HTERT RPE-1 (cell line): Measurements from ENCODE around the gene RAD23B.
"Not testable (repeated sequence)": the region's sequence is repeated elsewhere in the genome, so short reads cannot be mapped to it uniquely, and the experiment has no call there.

Source experiments
- in situ Hi-C: fragments of 300-500 bp; cut with MboI; formaldehyde crosslinking; loops from 4 replicates; pipeline ENCODE4 v1.14.3; 2020; ENCODE audit warnings: low sequenced_read_pairs

RAD23B gene

GRCh38 chr9:107290619-107291018 lies 7.5 kb downstream of the RAD23B start:
- in situ Hi-C loops, result no loop called here

DNA sequence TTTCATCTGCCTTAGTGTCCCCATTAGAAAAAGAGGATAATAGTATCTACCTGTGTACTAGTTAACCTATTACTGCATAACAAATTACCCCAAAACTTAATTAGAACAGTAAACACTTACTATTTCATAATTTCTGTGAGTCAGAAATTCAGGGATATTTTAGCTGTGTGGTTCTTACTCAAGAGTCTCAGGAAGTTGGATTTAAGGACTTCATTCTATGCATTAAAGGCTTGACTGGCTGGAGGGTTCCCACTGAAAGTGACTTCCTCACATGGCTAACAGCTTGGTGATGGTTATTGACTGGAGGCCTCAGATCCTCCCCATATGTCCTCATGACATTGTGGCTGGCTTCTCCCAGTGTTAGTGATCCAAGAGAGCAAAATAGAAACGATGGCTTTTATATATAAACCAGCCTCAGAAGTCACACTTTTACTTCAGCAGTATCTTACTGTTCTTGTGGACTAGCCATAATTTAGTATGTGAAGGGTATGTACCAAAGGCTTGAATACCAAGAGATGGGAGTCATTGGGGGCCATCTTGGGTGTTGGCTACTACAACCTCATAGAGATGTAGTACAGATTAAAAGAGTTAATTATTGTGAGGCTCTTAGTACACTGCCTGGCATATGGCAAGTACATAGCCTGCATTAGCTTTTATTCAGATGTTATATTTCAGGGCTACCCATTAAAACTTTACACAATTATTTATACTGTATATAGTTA lies 9.9 kb downstream of the RAD23B start:
- in situ Hi-C loops, result no loop called here

DNA sequence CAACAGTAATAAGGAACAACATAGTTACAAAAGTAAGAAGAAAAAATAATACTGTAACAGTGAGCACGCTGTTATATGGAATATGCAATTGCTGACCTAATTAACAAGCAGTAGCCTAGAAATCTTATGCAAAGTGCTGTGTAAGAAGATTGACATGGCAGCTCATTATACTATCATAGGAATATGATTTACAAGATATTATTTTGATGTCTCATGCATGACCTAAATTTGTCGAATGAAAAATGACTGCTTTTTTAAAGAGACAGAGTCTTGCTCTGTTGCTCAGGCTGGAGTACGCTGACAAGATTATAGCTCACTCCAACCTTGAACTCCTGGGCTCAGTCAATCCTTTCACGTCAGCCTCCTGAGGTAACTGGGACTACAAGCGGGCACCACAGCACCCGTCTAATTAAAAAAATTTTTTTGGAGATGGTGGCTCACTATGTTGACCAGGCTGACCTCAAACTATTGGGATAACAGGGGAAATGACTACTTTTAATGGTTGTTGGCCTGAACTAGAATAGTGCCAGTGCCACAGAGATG lies 10.5 kb downstream of the RAD23B start:
- in situ Hi-C loops, result no loop called here

- in situ Hi-C loops, result no loop called here
Observed at GRCh38 chr9:107294756-107295155, 11.7 kb downstream of the RAD23B start.

DNA sequence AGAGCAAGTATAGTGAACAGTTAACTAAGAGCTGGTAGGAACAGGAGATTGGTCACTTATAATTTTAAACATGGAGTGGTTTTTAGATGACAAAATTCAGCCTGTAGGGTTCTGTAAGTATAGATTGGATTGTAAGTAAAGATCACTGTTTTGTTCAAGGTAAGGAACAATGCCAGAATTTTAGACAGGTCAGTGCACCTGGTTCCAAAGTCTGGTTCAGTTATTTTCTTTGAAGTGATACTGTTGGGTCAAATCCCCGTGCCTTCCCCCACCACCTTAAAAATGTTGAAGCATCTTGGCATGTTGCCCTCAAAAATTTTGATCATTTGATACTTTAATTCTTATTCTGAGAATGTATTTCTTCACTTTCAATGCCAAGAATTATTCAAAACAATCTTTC lies 12.9 kb downstream of the RAD23B start:
- in situ Hi-C loops, result no loop called here

- in situ Hi-C loops, result not testable (repeated sequence)
Observed at GRCh38 chr9:107296592-107296991, 13.5 kb downstream of the RAD23B start.

DNA sequence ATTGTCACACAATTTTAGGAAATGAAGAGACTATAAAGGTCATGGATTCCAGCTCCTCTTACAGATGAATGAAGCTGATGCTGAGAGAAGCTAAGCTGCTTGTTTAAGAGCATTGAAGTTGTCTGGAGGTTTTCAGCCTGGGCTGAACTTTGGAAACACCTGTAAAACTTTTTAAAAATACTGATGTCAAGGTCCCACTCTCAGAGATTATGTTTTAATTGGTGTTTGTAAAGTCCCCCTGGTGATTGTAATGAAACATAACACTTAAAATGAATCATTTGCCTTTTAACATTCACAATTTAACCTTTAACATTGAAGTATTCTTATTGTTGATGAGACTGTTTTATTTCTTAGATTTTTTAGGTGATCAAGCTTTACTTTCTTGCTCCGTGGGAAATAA lies 16.4 kb downstream of the RAD23B start:
- in situ Hi-C loops, result no loop called here

DNA sequence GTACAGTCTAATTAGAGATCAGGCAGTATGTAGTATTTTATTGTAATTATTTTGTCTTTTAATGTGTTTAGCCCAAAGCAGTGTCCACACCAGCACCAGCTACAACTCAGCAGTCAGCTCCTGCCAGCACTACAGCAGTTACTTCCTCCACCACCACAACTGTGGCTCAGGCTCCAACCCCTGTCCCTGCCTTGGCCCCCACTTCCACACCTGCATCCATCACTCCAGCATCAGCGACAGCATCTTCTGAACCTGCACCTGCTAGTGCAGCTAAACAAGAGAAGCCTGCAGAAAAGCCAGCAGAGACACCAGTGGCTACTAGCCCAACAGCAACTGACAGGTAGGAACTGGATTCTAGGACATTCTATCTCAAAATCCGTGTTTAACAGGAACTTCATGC lies 23.2 kb downstream of the RAD23B start:
- in situ Hi-C loops, result no loop called here

DNA sequence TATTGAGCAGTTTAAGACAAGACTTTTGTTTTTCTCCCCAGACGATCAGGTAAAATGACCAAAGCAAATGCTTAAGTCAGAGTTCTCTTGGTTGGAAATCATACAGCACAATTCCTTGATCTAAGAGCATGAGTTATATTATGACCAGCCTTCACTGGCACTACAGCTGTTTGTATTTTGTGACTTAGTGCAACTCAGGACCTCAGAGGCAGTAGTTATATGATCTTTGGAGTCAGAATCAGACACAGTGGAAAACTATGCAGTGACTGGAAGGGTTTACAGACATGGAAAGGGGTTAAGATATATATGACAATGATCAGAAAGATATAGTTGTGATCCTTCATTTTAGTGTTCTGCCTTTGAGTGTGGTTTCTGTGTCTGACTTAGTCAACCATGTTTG lies 24.3 kb downstream of the RAD23B start:
- in situ Hi-C loops, result no loop called here

- in situ Hi-C loops, result no loop called here
Observed at GRCh38 chr9:107308461-107308860, 25.4 kb downstream of the RAD23B start.

- in situ Hi-C loops, result no loop called here
Observed at GRCh38 chr9:107309271-107309670, 26.2 kb downstream of the RAD23B start.

GRCh38 chr9:107312376-107313050 lies 29.4 kb downstream of the RAD23B start:
- in situ Hi-C loops, result no loop called here

- in situ Hi-C loops, result no loop called here
Observed at GRCh38 chr9:107313555-107314096, 30.5 kb downstream of the RAD23B start.

DNA sequence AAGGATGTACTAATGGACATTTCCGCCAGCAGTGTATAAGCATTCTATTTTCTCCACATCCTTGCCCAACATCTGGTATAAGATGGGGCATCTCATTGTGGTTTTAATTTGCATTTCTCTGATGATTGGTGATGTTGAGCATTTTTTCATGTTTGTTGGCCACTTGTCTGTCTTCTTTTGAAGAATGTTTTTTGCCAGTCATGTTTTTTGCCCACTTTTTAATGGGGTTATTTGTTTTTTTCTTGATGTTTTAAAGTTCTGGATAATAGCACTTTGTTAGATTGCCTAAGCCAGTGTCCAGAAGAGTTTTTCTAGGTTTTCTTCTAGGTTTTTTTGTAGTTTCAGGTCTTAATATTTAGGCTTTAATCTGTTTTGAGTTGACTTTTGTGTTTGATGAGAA lies 31.7 kb downstream of the RAD23B start:
- in situ Hi-C loops, result no loop called here

GRCh38 chr9:107316795-107317661 lies 33.9 kb downstream of the RAD23B start:
- in situ Hi-C loops, result no loop called here

DNA sequence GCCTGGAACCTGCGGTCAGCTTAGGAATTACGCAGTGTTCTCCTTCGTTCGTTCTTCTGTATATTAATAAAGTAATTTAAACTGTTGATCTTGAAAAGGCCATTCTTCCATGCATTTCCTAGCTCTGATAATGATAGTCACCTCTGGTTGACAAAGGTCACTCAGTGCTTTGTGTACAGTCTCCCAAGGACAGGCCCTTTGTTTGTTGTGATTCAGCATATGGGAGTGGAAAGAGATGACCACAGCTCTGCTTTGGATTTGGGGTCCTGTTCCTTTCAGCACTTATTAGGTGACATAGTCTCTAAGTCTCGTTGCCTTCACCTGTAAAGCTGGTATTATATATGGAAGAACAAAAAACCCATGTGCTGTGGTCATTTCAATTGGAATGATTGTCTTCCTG lies 39.6 kb downstream of the RAD23B start:
- in situ Hi-C loops, result no loop called here

GRCh38 chr9:107323836-107324585 lies 40.9 kb downstream of the RAD23B start:
- in situ Hi-C loops, result no loop called here

GRCh38 chr9:107325842-107326241 lies 42.8 kb downstream of the RAD23B start:
- in situ Hi-C loops, result no loop called here

GRCh38 chr9:107328510-107328909 lies 45.4 kb downstream of the RAD23B start:
- in situ Hi-C loops, result no loop called here

DNA sequence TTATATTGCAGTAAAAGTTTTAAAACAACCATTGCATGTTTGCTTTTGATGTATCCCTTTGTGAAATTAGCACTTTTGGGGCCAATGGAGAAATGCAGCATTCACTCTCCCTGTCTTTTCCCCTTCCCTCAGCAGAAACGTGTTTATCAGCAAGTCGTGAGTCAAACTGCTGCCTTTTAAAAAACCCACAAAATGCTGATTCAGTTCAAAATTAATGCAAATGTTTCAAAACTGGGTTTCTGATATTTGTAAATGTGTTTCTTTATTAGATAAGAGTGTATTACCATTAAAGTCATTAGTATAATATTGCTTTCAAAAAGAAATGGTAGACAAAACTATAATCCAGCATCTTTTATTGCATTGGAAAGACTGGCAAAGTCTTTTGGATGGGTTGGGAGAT lies 47.3 kb downstream of the RAD23B start:
- in situ Hi-C loops, result no loop called here
